ENCODE data around the gene MDC1.

The MDC1 gene

DNA sequence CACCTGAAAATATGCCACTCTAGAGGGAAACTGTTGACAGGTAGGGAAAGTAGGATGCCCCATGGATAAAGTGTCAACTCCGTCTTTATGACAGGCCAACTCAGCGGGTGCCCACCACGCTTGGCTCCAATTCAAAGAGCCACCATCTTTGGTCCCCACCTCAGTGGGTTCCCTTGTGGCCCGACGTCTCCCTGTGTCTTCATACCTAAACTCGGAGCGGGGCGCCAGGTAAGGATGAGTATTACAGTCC lies 277 bp downstream of the MDC1 start:
- Histone ChIP-seq H3K79me2 (ENCODE audit: control insufficient read depth, low read length) (peaks cover 60% of the 10 kb centered on the region), H3K36me3 (ENCODE audit: control insufficient read depth, low read length) (peaks cover 76% of the 10 kb centered on the region)

DNA sequence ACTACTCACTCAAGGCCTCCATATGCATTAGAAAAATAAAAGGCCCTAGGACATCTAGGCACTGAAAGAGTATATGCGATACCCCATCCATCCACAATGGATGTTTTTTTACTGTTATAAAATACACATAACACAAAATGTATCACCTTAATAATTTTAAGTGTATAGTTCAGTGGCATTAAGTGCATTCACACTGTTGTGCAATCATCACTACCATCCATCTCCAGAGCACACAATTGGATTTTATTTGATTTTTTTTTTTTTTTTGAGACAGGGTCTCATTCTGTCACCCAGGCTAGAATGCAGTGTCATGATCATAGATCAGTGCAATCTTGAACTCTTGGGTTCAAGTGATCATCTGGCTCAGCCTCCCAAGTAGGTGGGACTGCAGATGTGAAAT lies 2.8 kb downstream of the MDC1 start:
- H3K4me3 ChIP-seq (ENCODE audit: low read length), result no peak overlapping the region
- H4K20me1 ChIP-seq (ENCODE audit: control insufficient read depth, insufficient read depth, low read depth, low read length), result no peaks in the 10 kb centered on the region
- no peak for TF ChIP-seq EZH2phosphoT487 (IDR thresholded peaks at IDR 0.05; ENCODE audit: borderline replicate concordance, low read length)
- TF ChIP-seq, protein P1, sequence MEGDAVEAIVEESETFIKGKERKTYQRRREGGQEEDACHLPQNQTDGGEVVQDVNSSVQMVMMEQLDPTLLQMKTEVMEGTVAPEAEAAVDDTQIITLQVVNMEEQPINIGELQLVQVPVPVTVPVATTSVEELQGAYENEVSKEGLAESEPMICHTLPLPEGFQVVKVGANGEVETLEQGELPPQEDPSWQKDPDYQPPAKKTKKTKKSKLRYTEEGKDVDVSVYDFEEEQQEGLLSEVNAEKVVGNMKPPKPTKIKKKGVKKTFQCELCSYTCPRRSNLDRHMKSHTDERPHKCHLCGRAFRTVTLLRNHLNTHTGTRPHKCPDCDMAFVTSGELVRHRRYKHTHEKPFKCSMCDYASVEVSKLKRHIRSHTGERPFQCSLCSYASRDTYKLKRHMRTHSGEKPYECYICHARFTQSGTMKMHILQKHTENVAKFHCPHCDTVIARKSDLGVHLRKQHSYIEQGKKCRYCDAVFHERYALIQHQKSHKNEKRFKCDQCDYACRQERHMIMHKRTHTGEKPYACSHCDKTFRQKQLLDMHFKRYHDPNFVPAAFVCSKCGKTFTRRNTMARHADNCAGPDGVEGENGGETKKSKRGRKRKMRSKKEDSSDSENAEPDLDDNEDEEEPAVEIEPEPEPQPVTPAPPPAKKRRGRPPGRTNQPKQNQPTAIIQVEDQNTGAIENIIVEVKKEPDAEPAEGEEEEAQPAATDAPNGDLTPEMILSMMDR (IDR thresholded peaks at IDR 0.05; ENCODE audit: low read depth, low read length, poor library complexity, severe bottlenecking), result no peak
- H3K27me3 ChIP-seq (ENCODE audit: control insufficient read depth, low read length), result no peaks in the 10 kb centered on the region
- H3K4me1 ChIP-seq (ENCODE audit: control insufficient read depth, low read length), result peaks cover 40% of the 10 kb centered on the region
- H3K9me3 ChIP-seq (ENCODE audit: control insufficient read depth, insufficient read depth, low read length), result no peaks in the 10 kb centered on the region
- H3F3A ChIP-seq (ENCODE audit: control insufficient read depth, insufficient read depth), result peaks cover 10% of the 10 kb centered on the region
- peaks cover 77% of the 10 kb centered on the region for H3K36me3 ChIP-seq (ENCODE audit: control insufficient read depth, low read length)
- peaks cover 38% of the 10 kb centered on the region for H3K79me2 ChIP-seq (ENCODE audit: control insufficient read depth, low read length)
- H3K4me2 ChIP-seq (ENCODE audit: low read length), result no peak overlapping the region
- no peak overlapping the region for H3K27ac ChIP-seq (ENCODE audit: low read depth, low read length)
- no peaks in the 10 kb centered on the region for H3K9me2 ChIP-seq (replicated peaks; ENCODE audit: control insufficient read depth, low read length)

More for the DNA sequence above, 277 bp downstream of the MDC1 start:
- Histone ChIP-seq H3K27ac (ENCODE audit: low read depth, low read length) (peak overlapping the region; percentile 100), H3K4me3 (ENCODE audit: low read length) (peak overlapping the region; percentile 88), H3K4me2 (ENCODE audit: low read length) (peak overlapping the region; percentile 96), H3K9me3 (ENCODE audit: control insufficient read depth, insufficient read depth, low read length) (no peaks in the 10 kb centered on the region), H3K9me2 (replicated peaks; ENCODE audit: control insufficient read depth, low read length) (no peaks in the 10 kb centered on the region), H4K20me1 (ENCODE audit: control insufficient read depth, insufficient read depth, low read depth, low read length) (peaks cover 4% of the 10 kb centered on the region; the same call in 1 of the 2 replicates), H3K27me3 (ENCODE audit: control insufficient read depth, low read length) (no peaks in the 10 kb centered on the region), H3K4me1 (ENCODE audit: control insufficient read depth, low read length) (peaks cover 43% of the 10 kb centered on the region), H3F3A (ENCODE audit: control insufficient read depth, insufficient read depth) (peaks cover 26% of the 10 kb centered on the region)
- TF ChIP-seq, protein P1 (IDR thresholded peaks at IDR 0.05; ENCODE audit: low read depth, low read length, poor library complexity, severe bottlenecking), result no peak
- no peak for TF ChIP-seq EZH2phosphoT487 (IDR thresholded peaks at IDR 0.05; ENCODE audit: borderline replicate concordance, low read length)

DNA sequence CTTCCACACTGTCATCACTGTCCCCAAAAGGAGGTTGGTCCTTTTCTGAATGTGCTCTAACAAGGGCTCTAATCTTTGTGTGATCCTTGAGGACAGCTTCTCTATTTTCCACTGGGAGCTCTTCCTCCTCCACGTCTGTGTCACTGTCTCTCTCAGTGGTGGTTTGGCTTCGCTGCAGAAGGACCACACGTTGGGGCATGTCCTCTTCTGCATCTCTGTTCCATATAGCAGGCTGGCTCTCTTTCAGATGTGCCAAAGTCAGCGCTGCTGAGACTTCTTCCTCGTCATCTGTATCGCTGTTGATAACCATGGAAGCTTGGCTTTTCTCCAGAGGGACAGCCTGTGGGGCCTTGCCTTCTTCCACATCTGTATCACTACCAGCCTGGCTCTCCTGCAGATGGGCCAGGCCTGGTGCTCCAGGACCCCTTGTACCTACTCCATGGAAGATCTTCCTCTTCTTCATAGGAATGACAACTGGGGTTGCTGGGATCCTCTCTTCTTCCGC lies 4.6 kb downstream of the MDC1 start:
- no peaks in the 10 kb centered on the region for H4K20me1 ChIP-seq (ENCODE audit: control insufficient read depth, insufficient read depth, low read depth, low read length)
- H3K4me1 ChIP-seq (ENCODE audit: control insufficient read depth, low read length), result peaks cover 28% of the 10 kb centered on the region
- H3K27me3 ChIP-seq (ENCODE audit: control insufficient read depth, low read length), result no peaks in the 10 kb centered on the region
- no peak overlapping the region for H3K4me2 ChIP-seq (ENCODE audit: low read length)
- H3K79me2 ChIP-seq (ENCODE audit: control insufficient read depth, low read length), result peaks cover 20% of the 10 kb centered on the region
- H3K36me3 ChIP-seq (ENCODE audit: control insufficient read depth, low read length), result peaks cover 82% of the 10 kb centered on the region
- H3K9me2 ChIP-seq (replicated peaks; ENCODE audit: control insufficient read depth, low read length), result no peaks in the 10 kb centered on the region
- H3F3A ChIP-seq (ENCODE audit: control insufficient read depth, insufficient read depth), result peaks cover 7% of the 10 kb centered on the region; the same call in 1 of the 2 replicates
- no peak overlapping the region for H3K4me3 ChIP-seq (ENCODE audit: low read length)
- no peak overlapping the region for H3K27ac ChIP-seq (ENCODE audit: low read depth, low read length)
- TF ChIP-seq, protein P1 (IDR thresholded peaks at IDR 0.05; ENCODE audit: low read depth, low read length, poor library complexity, severe bottlenecking), result no peak
- no peak for TF ChIP-seq EZH2phosphoT487 (IDR thresholded peaks at IDR 0.05; ENCODE audit: borderline replicate concordance, low read length)
- no peaks in the 10 kb centered on the region for H3K9me3 ChIP-seq (ENCODE audit: control insufficient read depth, insufficient read depth, low read length)

All from DOHH2 (cell line).